Measurements from ENCODE around the gene GRIK4. TPM values are rescaled to one million over a fixed set of nuclear protein-coding genes. Genes with fewer than 3 reads are reported as not detected.

Gene GRIK4
- total RNA-seq, 2 experiments from 2014 or later, result 0.06 TPM; not detected in 1

GRCh38 chr11:120735035-120735434, 223.5 kb downstream of the GRIK4 start:
- intact Hi-C loops (cut with micrococcal nuclease; ENCODE audit: unreplicated experiment), result no loop called here
- no peaks in the 10 kb centered on the region for H4K20me1 ChIP-seq (ENCODE audit: insufficient read depth, low read length)
- H3K79me2 ChIP-seq (ENCODE audit: insufficient read depth, low read depth, low read length), result no peaks in the 10 kb centered on the region
- H3K27ac ChIP-seq (ENCODE audit: low read depth, low read length, poor library complexity, severe bottlenecking), result no peak overlapping the region
- no peak overlapping the region for H2AFZ ChIP-seq (ENCODE audit: low read length)
- ChIA-PET POLR2A (no interaction called here), CTCF (ENCODE audit: unreplicated experiment) (no interaction called here)
- no TSS peak for BruUV-seq (replicated peaks)
- no peak overlapping the region for H3K4me3 ChIP-seq (ENCODE audit: low read depth, low read length, poor library complexity, severe bottlenecking)
- no peak for TF ChIP-seq CTCF (conservative IDR thresholded peaks at IDR 0.05; ENCODE audit: low read length)
- no peak for TF ChIP-seq EZH2phosphoT487 (IDR thresholded peaks at IDR 0.05; ENCODE audit: borderline replicate concordance, low read depth, low read length)
- H3K36me3 ChIP-seq (ENCODE audit: insufficient read depth, low read length), result no peaks in the 10 kb centered on the region
- no peaks in the 10 kb centered on the region for H3K9me2 ChIP-seq (ENCODE audit: insufficient read depth, low read length)
- no peak for DNase-seq (ENCODE audit: low spot score)
- H3K9me3 ChIP-seq (ENCODE audit: low read length), result no peaks in the 10 kb centered on the region
- no peak overlapping the region for H3K4me2 ChIP-seq (ENCODE audit: low read length)
- H3K4me1 ChIP-seq (ENCODE audit: insufficient read depth, low read length, poor library complexity, severe bottlenecking), result no peaks in the 10 kb centered on the region

- CTCF ChIA-PET (ENCODE audit: unreplicated experiment), result no interaction called here
- TF ChIP-seq EZH2phosphoT487 (IDR thresholded peaks at IDR 0.05; ENCODE audit: borderline replicate concordance, low read depth, low read length) (no peak), CTCF (conservative IDR thresholded peaks at IDR 0.05; ENCODE audit: low read length) (no peak)
- H2AFZ ChIP-seq (ENCODE audit: low read length), result no peak overlapping the region
- H3K79me2 ChIP-seq (ENCODE audit: insufficient read depth, low read depth, low read length), result no peaks in the 10 kb centered on the region
- H4K20me1 ChIP-seq (ENCODE audit: insufficient read depth, low read length), result no peaks in the 10 kb centered on the region
- intact Hi-C loops (cut with micrococcal nuclease; ENCODE audit: unreplicated experiment), result no loop called here
- H3K4me2 ChIP-seq (ENCODE audit: low read length), result no peak overlapping the region
- H3K9me3 ChIP-seq (ENCODE audit: low read length), result no peaks in the 10 kb centered on the region
- no peaks in the 10 kb centered on the region for H3K9me2 ChIP-seq (ENCODE audit: insufficient read depth, low read length)
- no peaks in the 10 kb centered on the region for H3K36me3 ChIP-seq (ENCODE audit: insufficient read depth, low read length)
- POLR2A ChIA-PET, result no interaction called here
- H3K27ac ChIP-seq (ENCODE audit: low read depth, low read length, poor library complexity, severe bottlenecking), result no peak overlapping the region
- no peak overlapping the region for H3K4me3 ChIP-seq (ENCODE audit: low read depth, low read length, poor library complexity, severe bottlenecking)
- no TSS peak for BruUV-seq (replicated peaks)
- no peaks in the 10 kb centered on the region for H3K4me1 ChIP-seq (ENCODE audit: insufficient read depth, low read length, poor library complexity, severe bottlenecking)
- DNase-seq (ENCODE audit: low spot score), result no peak
Observed at GRCh38 chr11:120738516-120739046, 227.0 kb downstream of the GRIK4 start.

- Histone ChIP-seq H3K79me2 (ENCODE audit: insufficient read depth, low read depth, low read length) (no peaks in the 10 kb centered on the region), H3K9me2 (ENCODE audit: insufficient read depth, low read length) (no peaks in the 10 kb centered on the region), H4K20me1 (ENCODE audit: insufficient read depth, low read length) (no peaks in the 10 kb centered on the region), H3K27ac (ENCODE audit: low read depth, low read length, poor library complexity, severe bottlenecking) (no peak overlapping the region), H3K4me2 (ENCODE audit: low read length) (no peak overlapping the region), H3K4me3 (ENCODE audit: low read depth, low read length, poor library complexity, severe bottlenecking) (no peak overlapping the region), H3K4me1 (ENCODE audit: insufficient read depth, low read length, poor library complexity, severe bottlenecking) (no peaks in the 10 kb centered on the region), H2AFZ (ENCODE audit: low read length) (no peak overlapping the region), H3K36me3 (ENCODE audit: insufficient read depth, low read length) (no peaks in the 10 kb centered on the region), H3K9me3 (ENCODE audit: low read length) (no peaks in the 10 kb centered on the region)
- no TSS peak for BruUV-seq (replicated peaks)
- DNase-seq (ENCODE audit: low spot score), result no peak
- intact Hi-C loops (cut with micrococcal nuclease; ENCODE audit: unreplicated experiment), result no loop called here
- CTCF ChIA-PET (ENCODE audit: unreplicated experiment), result no interaction called here
- POLR2A ChIA-PET, result no interaction called here
- TF ChIP-seq EZH2phosphoT487 (IDR thresholded peaks at IDR 0.05; ENCODE audit: borderline replicate concordance, low read depth, low read length) (no peak), CTCF (conservative IDR thresholded peaks at IDR 0.05; ENCODE audit: low read length) (no peak)
Observed at GRCh38 chr11:120739780-120740179, 228.2 kb downstream of the GRIK4 start.

Measured in OCI-LY7 (cell line).